Measurements from ENCODE around the gene LIPI.

Gene LIPI

GRCh38 chr21:14086553-14086952 is 124.2 kb downstream of the LIPI start:
- TF ChIP-seq CTCF (conservative IDR thresholded peaks at IDR 0.05; ENCODE audit: low read depth, low read length): no peak
- DNase-seq (ENCODE audit: low read depth): no peak
- no peak overlapping the region for H3K4me3 ChIP-seq (ENCODE audit: low read depth, low read length)

- no peak overlapping the region for H3K4me3 ChIP-seq (ENCODE audit: low read depth, low read length)
- no peak for DNase-seq (ENCODE audit: low read depth)
- no peak for TF ChIP-seq CTCF (conservative IDR thresholded peaks at IDR 0.05; ENCODE audit: low read depth, low read length)
Measured at GRCh38 chr21:14084701-14085100, 126.1 kb downstream of the LIPI start.

GRCh38 chr21:14084068-14084501 is 126.7 kb downstream of the LIPI start:
- no peak for TF ChIP-seq CTCF (conservative IDR thresholded peaks at IDR 0.05; ENCODE audit: low read depth, low read length)
- H3K4me3 ChIP-seq (ENCODE audit: low read depth, low read length): no peak overlapping the region
- no peak for DNase-seq (ENCODE audit: low read depth)

- H3K4me3 ChIP-seq (ENCODE audit: low read depth, low read length): no peak overlapping the region
- no peak for TF ChIP-seq CTCF (conservative IDR thresholded peaks at IDR 0.05; ENCODE audit: low read depth, low read length)
- no peak for DNase-seq (ENCODE audit: low read depth)
Measured at GRCh38 chr21:14080764-14081096, 130.0 kb downstream of the LIPI start.

- H3K4me3 ChIP-seq (ENCODE audit: low read depth, low read length): no peak overlapping the region
- no peak for DNase-seq (ENCODE audit: low read depth)
- TF ChIP-seq CTCF (conservative IDR thresholded peaks at IDR 0.05; ENCODE audit: low read depth, low read length): no peak
Measured at GRCh38 chr21:14080040-14080763, 130.6 kb downstream of the LIPI start.

GRCh38 chr21:14078746-14079375 is 131.9 kb downstream of the LIPI start:
- no peak for TF ChIP-seq CTCF (conservative IDR thresholded peaks at IDR 0.05; ENCODE audit: low read depth, low read length)

More at GRCh38 chr21:14078746-14079375, 131.9 kb downstream of the LIPI start:
- no peak overlapping the region for H3K4me3 ChIP-seq (ENCODE audit: low read depth, low read length)
- DNase-seq (ENCODE audit: low read depth): no peak

Measured in choroid plexus epithelial cell (primary cell).